ENCODE measurements around the gene ASPHD2.
A peak's percentile ranks its signal among the peaks of the same experiment; 100 is the strongest.

Gene ASPHD2

DNA sequence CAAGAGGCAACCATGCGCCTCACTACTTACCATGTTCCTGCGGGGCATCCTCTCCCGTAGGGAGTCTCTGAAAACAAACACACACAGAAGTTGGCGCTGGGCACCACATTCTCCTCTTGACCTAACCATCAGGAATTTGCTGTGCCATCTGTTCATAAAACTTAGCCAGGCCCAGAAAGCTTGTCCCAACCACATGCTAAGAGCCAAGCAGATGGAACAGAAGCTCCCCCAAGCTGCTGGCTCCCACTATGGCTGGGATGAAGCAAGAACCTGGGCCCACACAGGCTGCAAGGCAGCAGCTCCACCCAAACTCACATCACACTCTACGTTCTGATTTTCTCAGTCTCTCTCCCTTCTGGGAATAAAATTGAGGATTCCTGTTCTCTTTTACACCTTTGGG, 37.1 kb downstream of the ASPHD2 start:
- DNase-seq, result peak in 6 of 10 donors; percentile 46 to 92 (median 56)
- intact Hi-C loops (cut with DNase I), result no loop called here

GRCh38 chr22:26470807-26471206, 41.7 kb downstream of the ASPHD2 start:
- no peak for DNase-seq

DNA sequence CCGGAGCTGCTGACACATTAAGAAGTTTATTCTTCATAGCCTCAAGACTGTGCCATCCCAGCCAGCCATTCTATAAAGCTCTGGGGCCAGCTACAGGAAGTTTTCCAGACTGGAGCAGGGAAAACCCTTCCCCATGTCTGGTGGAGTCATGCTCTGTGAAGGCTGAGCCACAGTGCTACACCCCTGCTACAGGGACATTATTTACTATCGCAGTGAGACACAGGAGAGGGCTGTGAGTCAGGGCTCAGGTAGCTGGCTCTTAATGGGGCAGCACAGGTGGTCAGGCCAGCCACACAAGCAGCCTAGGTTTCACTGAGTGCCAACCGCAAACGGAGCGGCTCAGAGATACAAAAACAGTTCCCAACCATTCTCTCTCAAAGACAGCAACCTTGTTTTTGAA, 42.5 kb downstream of the ASPHD2 start:
- intact Hi-C loops (cut with DNase I), result no loop called here
- peak in 1 of 10 donors; percentile 9 for DNase-seq

More at GRCh38 chr22:26470807-26471206, 41.7 kb downstream of the ASPHD2 start:
- intact Hi-C loops (cut with DNase I), result no loop called here

- intact Hi-C loops (cut with DNase I), result no loop called here
- peak in 1 of 10 donors; percentile 7 for DNase-seq
Observed at GRCh38 chr22:26474682-26475081, 45.6 kb downstream of the ASPHD2 start.

GRCh38 chr22:26476705-26477340, 47.8 kb downstream of the ASPHD2 start:
- intact Hi-C loops (cut with DNase I), result no loop called here
- no peak for DNase-seq

GRCh38 chr22:26477341-26477731, 48.3 kb downstream of the ASPHD2 start:
- intact Hi-C loops (cut with DNase I), result no loop called here
- DNase-seq, result no peak

GRCh38 chr22:26479043-26479791, 50.2 kb downstream of the ASPHD2 start:
- DNase-seq, result no peak
- intact Hi-C loops (cut with DNase I), result no loop called here

DNA sequence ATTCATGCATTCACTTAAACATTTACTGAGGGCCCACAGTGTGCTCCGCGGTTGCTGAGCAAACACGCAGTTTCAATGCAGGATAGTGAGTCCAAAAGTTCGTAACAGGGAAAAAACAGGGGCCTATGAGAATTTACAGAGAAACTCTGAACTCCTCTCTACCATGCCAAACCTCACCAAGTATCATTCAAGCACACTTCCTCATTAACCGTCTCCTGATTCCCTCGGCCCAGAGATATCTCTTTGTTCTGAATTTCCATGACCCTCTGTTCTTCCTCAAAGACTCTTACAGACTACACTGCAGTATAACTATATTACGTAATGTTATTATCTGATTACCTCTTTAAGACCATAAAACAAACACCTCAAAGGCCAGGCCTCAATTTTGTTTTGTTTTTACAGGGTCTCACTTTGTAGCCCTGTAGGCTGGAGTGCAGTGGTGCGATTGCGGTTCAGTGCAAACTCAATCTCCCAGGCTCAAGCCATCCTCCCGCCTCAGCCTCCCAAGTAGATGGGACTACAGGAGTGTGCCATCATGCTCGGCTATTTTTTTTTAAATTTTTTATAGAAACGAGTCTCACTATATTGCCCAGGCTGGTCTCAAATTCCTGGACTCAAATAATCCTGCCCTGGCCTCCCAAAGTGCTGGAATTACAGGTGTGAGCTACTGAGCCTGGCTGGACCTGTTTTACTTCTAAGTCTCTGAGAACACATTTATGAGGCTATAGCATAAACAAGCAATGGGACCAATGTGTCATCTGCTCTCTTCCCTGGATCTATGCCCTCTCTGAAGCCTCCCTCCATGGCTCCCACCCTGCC, 50.9 kb downstream of the ASPHD2 start:
- intact Hi-C loops (cut with DNase I), result no loop called here

GRCh38 chr22:26480611-26480932, 51.5 kb downstream of the ASPHD2 start:
- intact Hi-C loops (cut with DNase I), result no loop called here
- no peak for DNase-seq

More for the DNA sequence above, 50.9 kb downstream of the ASPHD2 start:
- DNase-seq, result no peak

DNA sequence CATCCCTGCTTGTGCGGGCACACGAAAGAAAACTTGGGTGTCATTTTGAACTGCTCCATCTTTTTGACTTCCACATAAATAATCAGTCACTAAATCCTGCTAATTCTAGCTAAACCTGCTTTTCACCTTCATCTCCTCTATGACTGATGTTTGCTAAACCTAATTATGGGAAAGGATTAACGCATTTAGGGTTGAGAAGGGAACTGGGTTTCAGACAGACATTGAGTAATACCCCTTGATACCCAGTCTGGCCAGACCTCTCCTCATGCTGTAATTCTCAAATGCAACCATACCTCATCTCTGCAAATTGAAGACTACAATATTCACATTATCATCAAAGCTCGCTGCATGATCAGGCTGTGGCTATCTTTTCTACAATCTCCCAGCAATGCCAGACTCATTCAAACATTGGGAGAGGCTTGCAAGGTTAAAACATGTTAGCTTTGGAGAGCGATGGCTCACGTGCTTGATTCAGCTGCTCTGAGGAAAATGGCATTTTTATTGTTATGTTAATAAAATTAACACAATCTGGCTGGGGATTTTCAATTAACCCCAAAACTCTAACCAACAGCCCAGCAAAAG, 52.1 kb downstream of the ASPHD2 start:
- DNase-seq, result no peak
- intact Hi-C loops (cut with DNase I), result no loop called here

- no peak for DNase-seq
- intact Hi-C loops (cut with DNase I), result loop anchor here (2.0 kb wide), 1 partner anchor 31 kb away; the partner anchor contains the start of gene TFIP11
Observed at GRCh38 chr22:26481694-26482093, 52.6 kb downstream of the ASPHD2 start.

DNA sequence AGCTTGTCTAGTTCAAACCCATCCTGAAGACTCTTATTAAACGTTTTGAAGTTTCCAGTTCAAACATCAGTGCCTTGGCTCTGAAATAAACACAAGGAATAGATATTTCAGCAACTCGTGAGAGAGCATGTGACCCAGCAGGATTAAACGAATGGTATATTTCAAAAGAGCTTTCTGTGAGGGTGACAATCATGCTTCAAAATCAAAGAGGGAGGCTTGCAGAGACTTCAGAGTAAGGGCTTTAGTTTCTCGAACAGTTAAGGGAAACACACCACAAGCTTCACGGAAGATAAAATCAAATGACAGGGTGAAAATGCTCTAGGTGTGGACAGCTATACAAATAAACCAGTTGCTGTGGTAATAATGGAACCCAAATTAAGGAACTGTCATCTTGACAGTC, 53.1 kb downstream of the ASPHD2 start:
- DNase-seq, result no peak
- intact Hi-C loops (cut with DNase I), result loop anchor here (2.0 kb wide), 1 partner anchor 31 kb away; the partner anchor contains the start of gene TFIP11

GRCh38 chr22:26483043-26483438, 54.0 kb downstream of the ASPHD2 start:
- intact Hi-C loops (cut with DNase I), result loop anchor here (2.0 kb wide), 1 partner anchor 30 kb away; the partner anchor contains the start of gene TFIP11
- no peak for DNase-seq

GRCh38 chr22:26483439-26484359, 54.6 kb downstream of the ASPHD2 start, which contains the start of the genes HPS4 and SRRD:
Gene HPS4 (minus strand): TSS chr22:26483783. CDS start chr22:26481762, 2,021 bp downstream.
Gene SRRD (plus strand): TSS chr22:26483877. CDS start chr22:26483891, 14 bp downstream.
- peak; percentile 75 to 98 (median 82) for DNase-seq
- intact Hi-C loops (cut with DNase I), result loop anchor here (2.0 kb wide), 1 partner anchor 29 kb away; the partner anchor contains the start of gene TFIP11

DNA sequence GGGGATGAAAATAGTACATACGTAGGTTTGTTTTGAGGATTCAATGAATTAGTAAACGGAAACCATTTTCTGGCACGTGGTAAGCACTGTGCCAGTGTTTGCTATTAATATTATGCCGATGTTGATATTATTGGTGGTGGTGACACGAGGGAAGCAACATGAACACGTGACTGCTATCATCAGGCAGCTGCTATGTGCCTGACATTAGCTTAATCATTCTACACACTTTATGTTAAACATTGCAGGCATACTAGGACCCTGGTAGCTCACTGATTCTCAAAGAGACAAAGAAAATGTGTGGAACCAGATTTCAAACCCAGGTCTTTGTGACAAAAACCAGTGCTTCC, 55.3 kb downstream of the ASPHD2 start:
- intact Hi-C loops (cut with DNase I), result no loop called here
- DNase-seq, result peak in 1 of 10 donors; percentile 3

- intact Hi-C loops (cut with DNase I), result no loop called here
- DNase-seq, result peak in 1 of 10 donors; percentile 33
Observed at GRCh38 chr22:26485013-26485412, 56.0 kb downstream of the ASPHD2 start.

DNA sequence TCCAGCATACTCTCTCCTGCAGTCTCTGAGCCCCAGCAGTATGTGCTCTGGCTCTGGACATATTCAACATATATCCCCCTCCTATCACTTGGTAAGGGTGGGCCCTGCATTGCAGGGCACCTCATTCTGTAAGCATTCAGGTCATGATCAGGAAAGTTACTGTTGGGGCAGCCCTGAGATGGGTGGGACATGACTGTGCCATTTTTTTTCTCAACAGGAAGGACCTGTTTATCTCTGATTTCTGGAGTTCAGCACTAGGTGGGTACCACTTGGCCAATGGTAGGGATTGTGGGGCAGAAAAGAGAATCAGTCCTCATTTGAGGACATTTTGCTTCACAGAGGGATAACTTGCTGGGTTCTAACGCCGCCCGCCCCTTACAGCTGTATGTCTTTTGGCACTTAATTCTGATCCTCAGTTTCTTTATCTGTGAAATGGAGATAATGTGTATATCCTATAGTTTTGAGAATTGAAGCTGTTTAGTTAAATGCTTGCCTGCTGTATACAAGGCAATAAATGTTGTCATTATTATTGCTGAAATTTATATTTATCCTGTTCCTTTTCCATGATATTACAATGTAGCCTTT, 56.8 kb downstream of the ASPHD2 start:
- intact Hi-C loops (cut with DNase I), result no loop called here
- DNase-seq, result peak in 1 of 10 donors; percentile 8

GRCh38 chr22:26486394-26486793, 57.3 kb downstream of the ASPHD2 start:
- intact Hi-C loops (cut with DNase I), result no loop called here
- DNase-seq, result no peak

DNA sequence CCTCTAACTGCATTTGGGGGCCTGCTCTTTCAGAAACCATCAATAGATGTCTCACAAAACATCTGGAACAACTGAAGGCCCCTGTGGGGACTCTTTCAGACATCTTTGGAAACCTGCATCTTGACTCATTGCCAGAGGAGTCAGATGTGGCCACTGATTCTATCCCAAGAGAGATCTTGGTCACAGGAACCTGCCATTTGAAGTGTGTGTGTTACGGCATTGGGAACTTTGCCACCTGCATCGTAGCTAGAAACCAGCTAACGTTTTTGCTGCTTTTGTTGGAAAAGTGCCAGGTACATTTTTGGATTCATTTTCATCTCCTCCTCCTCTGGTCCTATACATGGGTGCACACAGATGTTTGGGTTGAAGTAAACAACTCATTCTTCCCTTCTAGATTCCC, 58.9 kb downstream of the ASPHD2 start:
- intact Hi-C loops (cut with DNase I), result no loop called here
- peak in 1 of 10 donors; percentile 4 for DNase-seq

Data from posterior cingulate gyrus (tissue), 11 donors.